Measurements from ENCODE around the gene ZNF281.
"Not testable (repeated sequence)": the region's sequence is repeated elsewhere in the genome, so short reads cannot be mapped to it uniquely, and the experiment has no call there.

The ZNF281 gene

GRCh38 chr1:200363264-200363933 lies 46.4 kb downstream of the ZNF281 start:
- in situ Hi-C loops (cut with HindIII; ENCODE audit: low pct_unique_long_range_greater_than_20kb, low sequenced_read_pairs) = no loop called here
- TF ChIP-seq JUND (IDR thresholded peaks at IDR 0.05; ENCODE audit: low read depth) = no peak
- DNase-seq (ENCODE audit: low read depth in 1 of 2, low spot score in 1 of 2) = peak; percentile 41 to 67

DNA sequence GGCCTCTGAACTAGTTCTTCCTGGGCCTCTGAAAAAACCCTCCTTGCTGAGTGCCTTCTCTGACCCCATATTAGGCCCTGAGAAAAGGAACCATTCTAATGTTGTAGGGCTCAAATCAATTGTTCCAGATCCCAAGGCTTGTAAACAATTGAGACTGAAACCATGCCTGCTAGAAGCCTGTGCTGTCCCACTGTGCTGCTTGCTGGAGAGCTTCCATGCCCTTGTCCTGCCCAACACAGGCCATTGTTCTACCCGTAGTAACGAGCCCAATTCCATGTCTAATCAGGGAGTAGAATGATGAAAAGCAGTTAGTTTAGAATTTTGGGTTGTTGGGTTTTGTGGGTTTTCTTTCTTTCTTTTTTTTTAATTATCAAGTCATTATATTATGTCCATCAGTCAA lies 47.4 kb downstream of the ZNF281 start:
- no peak for DNase-seq (ENCODE audit: low read depth in 1 of 2, low spot score in 1 of 2)

GRCh38 chr1:200359610-200360163 lies 50.1 kb downstream of the ZNF281 start:
- no peak for TF ChIP-seq JUND (IDR thresholded peaks at IDR 0.05; ENCODE audit: low read depth)
- DNase-seq (ENCODE audit: low read depth in 1 of 2, low spot score in 1 of 2) = no peak
- in situ Hi-C loops (cut with HindIII; ENCODE audit: low pct_unique_long_range_greater_than_20kb, low sequenced_read_pairs) = no loop called here

More for the DNA sequence above, 47.4 kb downstream of the ZNF281 start:
- in situ Hi-C loops (cut with HindIII; ENCODE audit: low pct_unique_long_range_greater_than_20kb, low sequenced_read_pairs) = no loop called here
- TF ChIP-seq JUND (IDR thresholded peaks at IDR 0.05; ENCODE audit: low read depth) = no peak

DNA sequence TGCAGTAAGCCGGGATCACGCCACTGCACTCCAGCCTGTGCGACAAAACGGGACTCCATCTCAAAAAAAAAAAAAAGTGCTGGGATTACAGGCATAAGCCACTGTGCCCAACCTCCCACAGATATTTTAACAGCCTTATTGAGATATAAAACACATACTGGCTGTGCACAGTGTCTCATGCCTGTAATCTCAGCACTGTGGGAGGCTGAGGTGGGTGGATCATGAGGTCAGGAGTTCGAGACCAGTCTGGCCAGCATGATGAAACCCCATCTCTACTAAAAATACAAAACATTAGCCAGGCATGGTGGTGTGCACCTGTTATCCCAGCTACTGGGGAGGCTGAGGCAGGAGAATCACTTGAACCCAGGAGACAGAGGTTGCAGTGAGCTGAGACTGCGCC lies 51.9 kb downstream of the ZNF281 start:
- in situ Hi-C loops (cut with HindIII; ENCODE audit: low pct_unique_long_range_greater_than_20kb, low sequenced_read_pairs); DNase-seq (ENCODE audit: low read depth in 1 of 2, low spot score in 1 of 2): not testable (repeated sequence)

DNA sequence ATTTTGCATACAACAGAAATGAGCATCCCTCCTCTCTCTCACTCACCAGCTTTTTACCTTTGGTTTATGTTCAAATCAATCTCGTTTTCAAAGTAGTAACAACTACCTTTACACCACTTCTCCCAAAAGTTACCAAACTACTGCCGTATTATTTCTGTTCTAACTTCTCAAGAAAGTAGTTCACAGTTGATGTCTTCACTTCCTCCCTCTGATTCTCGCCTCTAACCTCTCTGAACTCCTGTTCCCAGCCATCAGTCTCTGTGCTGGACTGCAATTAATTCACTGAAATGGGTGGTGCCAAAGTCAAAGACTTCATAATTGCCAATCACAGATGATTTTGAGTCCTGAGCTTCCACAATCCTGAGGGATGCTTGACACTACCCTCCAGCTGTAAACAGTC lies 54.0 kb downstream of the ZNF281 start:
- in situ Hi-C loops (cut with HindIII; ENCODE audit: low pct_unique_long_range_greater_than_20kb, low sequenced_read_pairs) = no loop called here
- no peak for DNase-seq (ENCODE audit: low read depth in 1 of 2, low spot score in 1 of 2)
- TF ChIP-seq JUND (IDR thresholded peaks at IDR 0.05; ENCODE audit: low read depth) = no peak

All from T47D (cell line).